ENCODE data around the gene C9orf50.
"Not testable (repeated sequence)": the region's sequence is repeated elsewhere in the genome, so short reads cannot be mapped to it uniquely, and the experiment has no call there.

Gene C9orf50

DNA sequence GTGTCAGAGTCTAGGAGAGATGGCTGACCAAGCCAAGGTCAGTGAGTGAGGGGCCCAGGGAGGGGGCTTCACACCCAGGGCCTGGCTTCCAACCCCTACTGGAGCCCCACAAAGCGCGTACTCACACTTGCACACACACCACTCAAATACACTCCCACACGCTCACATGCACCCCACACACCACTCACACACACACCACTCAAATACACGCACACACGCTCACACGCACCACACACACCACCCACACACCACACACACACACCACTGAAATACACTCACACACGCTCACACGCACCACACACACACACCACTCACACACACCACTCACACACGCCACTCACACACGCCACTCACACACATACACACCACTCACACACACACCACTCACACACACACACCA, 26.7 kb upstream of the C9orf50 start:
- no peak for DNase-seq

GRCh38 chr9:129646654-129647053, 25.8 kb upstream of the C9orf50 start:
- no peak for DNase-seq

DNA sequence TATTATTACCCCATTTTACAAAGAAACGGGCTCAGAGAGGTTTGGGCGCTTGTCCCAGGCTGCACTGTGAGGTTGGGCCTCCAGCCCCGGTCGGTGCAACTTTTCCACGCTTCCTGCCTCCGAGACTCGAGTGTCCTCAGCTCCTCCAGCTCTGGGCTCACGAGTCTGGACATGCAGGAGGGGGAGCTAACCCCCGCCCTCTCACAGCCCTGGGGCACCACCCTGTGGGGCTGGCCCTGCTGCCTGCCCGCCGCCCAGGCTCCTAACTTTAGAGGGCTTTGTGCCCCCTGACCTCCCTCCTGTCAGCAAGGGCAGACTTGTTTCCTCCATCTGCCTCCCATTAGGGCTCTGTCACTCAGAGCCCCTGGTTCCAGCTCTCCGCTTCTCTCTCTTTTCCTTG, 25.4 kb upstream of the C9orf50 start:
- no peak for DNase-seq

- DNase-seq: no peak
These were observed 24.0 kb upstream of the C9orf50 start for GRCh38 chr9:129644902-129645301.

- no peak for DNase-seq
These were observed 23.5 kb upstream of the C9orf50 start for GRCh38 chr9:129644365-129644764.

- no peak for DNase-seq
These were observed 22.8 kb upstream of the C9orf50 start for GRCh38 chr9:129643706-129644105.

DNA sequence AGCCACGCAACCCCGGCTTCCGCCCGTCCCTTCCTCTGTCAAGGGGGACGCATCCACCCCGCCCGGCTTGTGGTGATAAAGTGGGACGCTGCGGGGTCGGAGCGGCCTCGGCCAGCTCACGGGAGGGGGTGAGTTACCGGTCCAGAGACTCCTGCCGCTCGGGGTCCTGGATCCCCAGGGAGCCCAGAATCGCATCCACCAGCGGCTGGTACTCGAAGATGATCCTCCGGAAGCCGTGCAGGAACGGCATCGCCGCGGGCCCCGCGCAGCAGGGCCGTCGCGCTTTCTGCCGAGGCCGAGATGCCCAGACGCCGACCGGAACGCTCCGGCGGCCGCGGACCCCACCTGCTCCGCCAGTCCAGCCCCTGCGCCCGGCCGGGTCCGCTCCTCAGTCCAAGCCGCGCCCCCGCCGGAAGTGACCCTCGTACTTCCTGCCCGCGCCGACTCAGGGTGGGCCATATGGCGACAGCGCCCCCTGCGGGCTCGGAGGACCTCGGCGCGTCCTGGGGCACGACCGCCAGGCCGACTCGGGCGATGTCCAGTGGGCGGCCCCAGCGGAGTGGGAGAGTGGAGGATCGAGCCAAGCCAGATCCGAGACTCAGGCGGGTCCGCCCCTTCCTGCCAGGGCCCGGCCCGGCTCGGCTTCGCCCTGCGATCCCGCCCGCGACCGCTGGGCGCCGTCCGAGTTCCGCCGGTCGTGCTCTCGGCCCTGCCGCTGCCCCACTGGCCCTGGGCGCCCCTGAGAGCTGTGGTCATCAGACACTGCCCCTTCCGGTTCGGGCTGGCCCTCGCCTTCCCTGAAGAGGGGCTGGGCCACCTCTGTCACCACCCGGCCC, 21.1 kb upstream of the C9orf50 start, which contains the start of gene ASB6:
ASB6 (minus strand) TSS at position 402 of the 836 bp plus-strand sequence; CDS start at position 250, 152 bp downstream.
- DNase-seq: peak; percentile 88

DNA sequence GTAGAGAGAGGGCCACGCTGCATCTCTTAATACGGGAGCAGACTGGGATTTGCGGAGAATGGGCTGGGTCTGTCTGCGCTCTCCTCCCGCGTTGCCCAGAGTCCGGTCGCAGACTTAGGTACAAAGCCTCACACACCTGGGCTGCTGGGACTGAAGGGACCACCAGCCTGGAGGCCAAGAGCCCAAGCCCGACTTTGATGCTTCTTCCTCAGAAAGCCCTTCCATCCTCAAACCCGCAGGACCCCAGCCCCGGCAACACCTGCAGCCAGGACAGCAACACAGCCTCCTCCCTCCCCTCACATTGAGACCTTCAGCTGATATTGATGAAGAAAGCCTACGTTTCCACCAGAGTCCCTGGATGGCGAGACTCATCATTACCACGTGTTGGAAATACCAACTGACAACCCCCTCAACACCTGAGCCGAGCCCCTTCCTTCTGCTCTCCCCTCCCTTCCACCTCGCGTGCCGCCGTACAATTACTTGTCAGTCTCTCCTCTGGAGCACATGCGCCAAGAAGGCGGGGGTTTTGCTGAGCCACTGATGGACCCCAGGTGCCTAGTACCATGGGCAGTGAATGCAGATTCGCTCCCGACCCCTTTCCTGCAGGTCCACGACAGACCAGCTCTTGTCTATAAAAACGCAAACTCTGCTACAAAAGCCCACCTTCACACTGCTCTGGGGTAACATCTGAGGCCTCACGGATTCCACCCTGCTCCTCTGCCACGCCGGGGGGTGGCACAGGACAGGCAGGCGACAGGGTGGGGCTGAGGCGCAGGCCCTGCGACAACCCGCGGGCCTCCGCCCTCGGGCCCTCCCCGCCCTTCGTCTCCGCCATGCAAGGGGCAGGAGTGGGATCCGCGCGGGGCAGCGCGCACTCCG, 20.2 kb upstream of the C9orf50 start:
- peak; percentile 11 for DNase-seq

DNA sequence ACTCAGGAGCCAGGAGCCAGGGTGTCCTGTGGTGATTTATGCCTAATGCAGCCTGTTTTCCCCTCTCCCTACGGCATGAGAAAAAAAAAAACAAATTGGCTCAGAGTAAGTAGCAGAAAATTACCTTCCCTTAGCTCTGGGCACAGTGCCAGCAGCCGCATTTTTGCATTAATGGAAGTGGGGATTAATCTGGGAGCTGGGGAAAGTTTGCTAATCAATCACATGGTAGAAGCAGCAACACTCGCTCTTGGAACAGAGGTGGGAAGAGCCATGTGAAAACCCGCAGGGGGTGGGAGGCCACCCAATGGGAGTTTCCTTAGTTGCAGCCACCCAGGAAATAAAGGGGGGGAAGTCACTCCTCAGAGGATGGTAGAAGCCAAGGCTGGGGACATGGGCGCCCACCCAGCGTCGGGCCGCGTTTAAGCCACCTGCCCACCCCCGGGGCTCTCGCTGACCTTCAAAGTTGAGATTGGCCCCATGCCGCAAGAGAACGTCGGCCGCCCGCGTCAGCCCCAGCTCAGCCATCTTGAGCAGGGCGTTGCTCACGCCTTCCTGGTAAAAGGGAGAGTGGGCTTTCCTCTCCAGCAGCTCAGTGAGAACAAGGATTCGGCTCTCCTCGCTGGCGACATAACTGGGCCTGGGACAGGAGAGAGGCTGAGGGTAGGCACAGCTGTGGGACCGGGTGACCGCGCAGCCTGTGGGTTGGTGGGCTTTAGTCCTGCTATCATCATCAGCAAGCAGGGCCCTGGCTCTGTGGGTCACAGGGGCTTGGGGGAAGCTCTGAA, 19.4 kb upstream of the C9orf50 start:
- DNase-seq: no peak

DNA sequence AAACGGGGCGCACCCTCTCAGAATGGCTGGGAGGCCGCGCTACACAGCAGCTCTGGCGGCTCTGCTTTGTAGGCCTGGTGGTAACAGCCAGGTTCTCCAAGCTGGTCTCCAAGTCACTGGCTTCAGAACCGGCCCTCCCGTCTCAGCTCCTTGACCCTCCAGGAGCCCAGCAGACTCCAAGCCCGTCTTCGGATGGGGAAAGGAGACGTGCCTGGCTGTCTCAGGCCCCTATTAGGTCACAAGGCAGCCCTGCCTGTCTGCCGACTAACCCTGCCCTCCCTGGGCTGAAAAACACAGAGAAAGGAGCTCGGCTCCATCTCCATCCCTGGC, 18.8 kb upstream of the C9orf50 start:
- DNase-seq: no peak

GRCh38 chr9:129639034-129639630, 18.2 kb upstream of the C9orf50 start:
- DNase-seq: no peak

DNA sequence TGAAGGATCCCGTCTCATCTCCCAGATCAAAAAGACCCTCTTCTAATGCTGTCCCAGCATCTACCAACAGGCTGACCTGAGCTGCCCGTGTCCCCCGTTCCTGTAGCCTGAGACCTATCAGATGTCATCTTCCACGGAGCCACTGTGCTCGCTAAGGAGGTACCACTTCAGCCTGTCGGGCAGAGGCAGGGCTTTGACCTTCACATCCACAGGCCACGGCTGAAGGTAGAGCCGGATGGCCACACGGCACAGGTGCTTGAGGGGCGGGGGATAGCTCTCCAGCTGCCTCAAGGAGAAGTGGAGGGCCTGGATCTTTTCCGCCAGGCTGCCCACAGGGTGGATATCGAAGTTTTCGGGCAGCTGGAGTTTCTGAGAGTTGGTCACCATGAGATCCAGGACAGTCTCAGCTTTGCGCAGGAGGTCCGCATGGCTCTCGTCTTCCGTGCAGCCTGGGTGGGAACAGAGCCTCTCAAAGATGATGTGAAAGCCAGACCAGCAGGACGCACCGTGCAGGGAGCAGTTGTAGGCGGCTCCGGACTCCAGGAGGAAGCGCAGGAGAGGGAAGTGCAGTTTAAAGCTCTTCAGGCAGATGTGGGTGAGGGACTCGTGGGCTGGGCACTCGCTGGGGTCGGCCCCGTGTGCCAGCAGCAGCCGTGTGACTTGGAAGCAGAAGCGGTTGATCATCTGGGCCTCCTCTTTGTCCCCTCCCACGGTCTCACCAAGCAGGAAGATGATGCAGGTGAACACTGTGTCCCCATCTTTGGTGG, 17.0 kb upstream of the C9orf50 start:
- no peak for DNase-seq

GRCh38 chr9:129637102-129637501, 16.2 kb upstream of the C9orf50 start:
- DNase-seq: no peak

DNA sequence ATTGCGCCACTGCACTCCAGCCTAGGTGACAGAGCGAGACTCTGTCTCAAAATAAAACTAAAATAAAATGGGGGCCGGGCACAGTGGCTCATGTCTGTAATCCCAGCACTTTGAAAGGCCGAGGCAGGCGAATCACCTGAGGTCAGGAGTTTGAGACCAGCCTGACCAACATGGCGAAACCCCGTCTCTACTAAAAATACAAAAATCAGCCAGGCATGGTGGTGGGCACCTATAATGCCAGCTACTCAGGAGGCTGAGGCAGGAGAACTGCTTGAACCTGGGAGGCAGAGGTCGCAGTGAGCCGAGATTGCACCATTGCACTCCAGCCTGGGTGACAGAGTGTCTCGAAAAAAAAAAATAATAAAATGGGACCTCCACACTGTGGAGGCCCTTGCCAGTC, 15.4 kb upstream of the C9orf50 start:
- DNase-seq: not testable (repeated sequence)

GRCh38 chr9:129635099-129636065, 14.5 kb upstream of the C9orf50 start:
- DNase-seq: no peak

- no peak for DNase-seq
These were observed 12.9 kb upstream of the C9orf50 start for GRCh38 chr9:129633848-129634247.

DNA sequence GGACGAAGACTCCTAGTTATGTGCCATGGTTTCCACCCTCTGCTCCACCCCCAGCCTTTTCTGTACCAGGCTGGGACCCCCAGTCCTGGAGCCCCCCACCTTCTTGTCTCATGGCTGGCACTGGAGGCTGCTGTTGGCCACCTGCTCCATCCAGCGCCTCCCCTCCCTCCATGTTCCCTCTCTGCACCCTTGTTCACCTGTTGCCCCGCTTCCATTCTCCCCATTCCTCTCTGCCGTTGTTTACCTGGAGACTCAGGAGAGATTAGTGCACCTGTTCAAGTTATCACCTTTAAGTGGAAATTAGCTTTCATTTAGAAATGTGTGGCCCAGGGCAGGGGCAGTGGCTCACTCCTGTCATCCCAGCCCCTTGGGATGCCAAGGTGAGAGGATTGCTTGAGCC, 12.3 kb upstream of the C9orf50 start:
- DNase-seq: no peak

- DNase-seq: no peak
These were observed 11.6 kb upstream of the C9orf50 start for GRCh38 chr9:129632460-129632859.

- no peak for DNase-seq
These were observed 10.8 kb upstream of the C9orf50 start for GRCh38 chr9:129631674-129632129.

DNA sequence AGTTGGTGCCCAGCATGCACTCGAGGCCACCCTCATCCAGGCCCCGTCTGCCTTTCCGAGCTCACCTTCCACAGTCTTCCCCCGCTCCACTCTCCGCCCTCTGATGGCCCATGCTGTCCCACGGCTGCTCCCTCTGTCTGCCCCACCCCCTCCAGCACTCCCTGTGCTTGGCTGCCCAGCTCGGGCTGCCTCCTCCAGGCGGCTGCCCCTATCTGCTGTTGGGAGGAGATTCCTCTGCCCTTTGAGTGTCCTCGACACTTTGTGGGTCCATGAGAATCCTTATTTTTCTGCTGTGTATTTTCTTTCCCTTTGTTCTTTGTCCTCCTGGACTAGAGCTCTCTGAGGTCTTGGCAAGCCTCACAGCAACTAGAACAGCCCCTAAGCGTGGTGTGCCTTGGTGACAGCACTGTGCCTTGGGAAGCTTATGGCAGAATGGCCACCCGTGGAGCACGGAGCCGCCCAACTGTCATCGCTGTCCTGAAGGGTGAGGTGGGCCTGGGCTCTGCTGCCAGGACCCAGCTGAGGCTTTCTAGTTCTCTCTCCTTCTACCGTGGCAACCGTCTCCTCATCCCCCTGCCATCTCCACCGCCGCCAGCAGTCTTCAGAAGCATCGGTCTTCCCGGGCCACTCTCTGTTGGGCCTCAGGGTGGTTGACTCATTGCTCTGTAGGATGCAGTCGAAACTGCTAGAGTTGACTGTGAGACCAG, 10.2 kb upstream of the C9orf50 start:
- no peak for DNase-seq

All from CD4-positive, alpha-beta T cell treated with Interleukin-4 for 4 hours (primary cell).